Ureter (tissue), 1 donor: Measurements from ENCODE around the gene COMTD1. TPM values are rescaled to one million over a fixed set of nuclear protein-coding genes. Genes with fewer than 3 reads are reported as not detected.

ENCODE experiments used
- DNase-seq: peaks from one replicate; pipeline ENCODE4 v3.0.0-alpha.2; 2020; ENCODE audit warnings: low spot score
- total RNA-seq: library from RNA; stranded (reverse); gene quantifications from one replicate; pipeline ENCODE4 v1.2.4, GENCODE V29; 2023
- donor health status: DM: yes; HTN: yes; CAD: no.

The COMTD1 gene
- total RNA-seq, 1 donor from 2014 or later: 34.6 TPM

GRCh38 chr10:75245354-75246250 lies 9.8 kb upstream of the COMTD1 start:
- no peak for DNase-seq

GRCh38 chr10:75244487-75245353 lies 9.0 kb upstream of the COMTD1 start:
- DNase-seq: peak; percentile 41

GRCh38 chr10:75243426-75243825 lies 7.7 kb upstream of the COMTD1 start:
- DNase-seq: peak; percentile 41

- peak; percentile 29 for DNase-seq
Measured at GRCh38 chr10:75240329-75241076, 4.7 kb upstream of the COMTD1 start.

GRCh38 chr10:75239096-75239790 lies 3.5 kb upstream of the COMTD1 start:
- DNase-seq: peak; percentile 35

- peak; percentile 40 for DNase-seq
Measured at GRCh38 chr10:75238182-75239095, 2.7 kb upstream of the COMTD1 start.

GRCh38 chr10:75236178-75236825 lies 545 bp upstream of the COMTD1 start:
- DNase-seq: peak; percentile 38

GRCh38 chr10:75234683-75235374 lies 928 bp downstream of the COMTD1 start:
- peak; percentile 52 for DNase-seq

- peak; percentile 98 for DNase-seq
Measured at GRCh38 chr10:75234017-75234682, 1.6 kb downstream of the COMTD1 start.

GRCh38 chr10:75233444-75234016 lies 2.2 kb downstream of the COMTD1 start:
- DNase-seq: no peak

GRCh38 chr10:75231672-75232581 lies 3.8 kb downstream of the COMTD1 start:
- peak; percentile 36 for DNase-seq

- peak; percentile 90 for DNase-seq
Measured at GRCh38 chr10:75230600-75231038, 5.1 kb downstream of the COMTD1 start.

- no peak for DNase-seq
Measured at GRCh38 chr10:75229971-75230370, 5.8 kb downstream of the COMTD1 start.

GRCh38 chr10:75228834-75229233 lies 6.9 kb downstream of the COMTD1 start:
- no peak for DNase-seq

GRCh38 chr10:75228278-75228677 lies 7.5 kb downstream of the COMTD1 start:
- DNase-seq: no peak

GRCh38 chr10:75226656-75227055 lies 9.1 kb downstream of the COMTD1 start:
- no peak for DNase-seq

- DNase-seq: no peak
Measured at GRCh38 chr10:75226095-75226494, 9.7 kb downstream of the COMTD1 start.
